ENCODE data around the gene MRPL3. TPM values are rescaled to one million over a fixed set of nuclear protein-coding genes. Genes with fewer than 3 reads are reported as not detected.

Gene MRPL3
- 164 and 213 TPM in 2 replicates for total RNA-seq (2014; rRNA removed; shearing (Covaris generic))

- DNase-seq (ENCODE audit: low read depth in 1 of 2, low spot score in 2 of 2), result peak; percentile 73 to 81
- Histone ChIP-seq H3K36me3 (peaks cover 40% of the 10 kb centered on the region), H3K27me3 (replicated peaks) (no peaks in the 10 kb centered on the region), H3K9me3 (replicated peaks) (no peaks in the 10 kb centered on the region), H3K4me1 (replicated peaks) (peaks cover 14% of the 10 kb centered on the region), H3K27ac (peak within 1 kb of the TSS; percentile 77), H3K4me3 (peak within 1 kb of the TSS; percentile 81)
Measured at GRCh38 chr3:131502530-131503319, at the start of gene MRPL3. Gene MRPL3 (minus strand): TSS chr3:131502971. CDS start chr3:131502821, 150 bp downstream.

GRCh38 chr3:131551761-131552160, 49.0 kb upstream of the MRPL3 start:
- Histone ChIP-seq H3K4me1 (replicated peaks) (no peaks in the 10 kb centered on the region), H3K27ac (no peak overlapping the region), H3K27me3 (replicated peaks) (no peaks in the 10 kb centered on the region), H3K9me3 (replicated peaks) (no peaks in the 10 kb centered on the region), H3K36me3 (no peaks in the 10 kb centered on the region), H3K4me3 (no peak overlapping the region)
- no peak for DNase-seq (ENCODE audit: low read depth in 1 of 2, low spot score in 2 of 2)

- H3K27ac ChIP-seq, result no peak overlapping the region
- no peaks in the 10 kb centered on the region for H3K36me3 ChIP-seq
- H3K9me3 ChIP-seq (replicated peaks), result no peaks in the 10 kb centered on the region
- H3K4me1 ChIP-seq (replicated peaks), result no peaks in the 10 kb centered on the region
- no peak for DNase-seq (ENCODE audit: low read depth in 1 of 2, low spot score in 2 of 2)
- H3K4me3 ChIP-seq, result no peak overlapping the region
- no peaks in the 10 kb centered on the region for H3K27me3 ChIP-seq (replicated peaks)
Measured at GRCh38 chr3:131550562-131551465, 48.0 kb upstream of the MRPL3 start.

GRCh38 chr3:131549340-131549739, 46.6 kb upstream of the MRPL3 start:
- Histone ChIP-seq H3K27ac (no peak overlapping the region), H3K36me3 (no peaks in the 10 kb centered on the region), H3K9me3 (replicated peaks) (no peaks in the 10 kb centered on the region), H3K4me3 (no peak overlapping the region), H3K27me3 (replicated peaks) (no peaks in the 10 kb centered on the region), H3K4me1 (replicated peaks) (no peaks in the 10 kb centered on the region)
- DNase-seq (ENCODE audit: low read depth in 1 of 2, low spot score in 2 of 2), result no peak

GRCh38 chr3:131547585-131547984, 44.8 kb upstream of the MRPL3 start:
- Histone ChIP-seq H3K27me3 (replicated peaks) (no peaks in the 10 kb centered on the region), H3K36me3 (no peaks in the 10 kb centered on the region), H3K4me3 (no peak overlapping the region), H3K9me3 (replicated peaks) (no peaks in the 10 kb centered on the region), H3K4me1 (replicated peaks) (no peaks in the 10 kb centered on the region), H3K27ac (no peak overlapping the region)
- DNase-seq (ENCODE audit: low read depth in 1 of 2, low spot score in 2 of 2), result no peak

GRCh38 chr3:131546441-131546840, 43.7 kb upstream of the MRPL3 start:
- H3K4me1 ChIP-seq (replicated peaks), result no peaks in the 10 kb centered on the region
- H3K27me3 ChIP-seq (replicated peaks), result no peaks in the 10 kb centered on the region
- H3K9me3 ChIP-seq (replicated peaks), result no peaks in the 10 kb centered on the region
- H3K27ac ChIP-seq, result no peak overlapping the region
- no peak for DNase-seq (ENCODE audit: low read depth in 1 of 2, low spot score in 2 of 2)
- no peaks in the 10 kb centered on the region for H3K36me3 ChIP-seq
- no peak overlapping the region for H3K4me3 ChIP-seq

GRCh38 chr3:131544557-131544956, 41.8 kb upstream of the MRPL3 start:
- Histone ChIP-seq H3K36me3 (no peaks in the 10 kb centered on the region), H3K27me3 (replicated peaks) (no peaks in the 10 kb centered on the region), H3K27ac (no peak overlapping the region), H3K4me1 (replicated peaks) (no peaks in the 10 kb centered on the region), H3K4me3 (no peak overlapping the region), H3K9me3 (replicated peaks) (no peaks in the 10 kb centered on the region)
- no peak for DNase-seq (ENCODE audit: low read depth in 1 of 2, low spot score in 2 of 2)

GRCh38 chr3:131543714-131544113, 40.9 kb upstream of the MRPL3 start:
- DNase-seq (ENCODE audit: low read depth in 1 of 2, low spot score in 2 of 2), result no peak
- Histone ChIP-seq H3K27ac (no peak overlapping the region), H3K4me1 (replicated peaks) (no peaks in the 10 kb centered on the region), H3K9me3 (replicated peaks) (no peaks in the 10 kb centered on the region), H3K4me3 (no peak overlapping the region), H3K36me3 (no peaks in the 10 kb centered on the region), H3K27me3 (replicated peaks) (no peaks in the 10 kb centered on the region)

- no peak for DNase-seq (ENCODE audit: low read depth in 1 of 2, low spot score in 2 of 2)
- Histone ChIP-seq H3K27me3 (replicated peaks) (no peaks in the 10 kb centered on the region), H3K4me3 (no peak overlapping the region), H3K4me1 (replicated peaks) (no peaks in the 10 kb centered on the region), H3K36me3 (no peaks in the 10 kb centered on the region), H3K27ac (no peak overlapping the region), H3K9me3 (replicated peaks) (no peaks in the 10 kb centered on the region)
Measured at GRCh38 chr3:131541288-131541687, 38.5 kb upstream of the MRPL3 start.

- Histone ChIP-seq H3K27ac (no peak overlapping the region), H3K27me3 (replicated peaks) (no peaks in the 10 kb centered on the region), H3K4me1 (replicated peaks) (no peaks in the 10 kb centered on the region), H3K9me3 (replicated peaks) (no peaks in the 10 kb centered on the region), H3K36me3 (no peaks in the 10 kb centered on the region), H3K4me3 (no peak overlapping the region)
- DNase-seq (ENCODE audit: low read depth in 1 of 2, low spot score in 2 of 2), result no peak
Measured at GRCh38 chr3:131540821-131541220, 38.0 kb upstream of the MRPL3 start.

GRCh38 chr3:131540143-131540542, 37.4 kb upstream of the MRPL3 start:
- no peaks in the 10 kb centered on the region for H3K4me1 ChIP-seq (replicated peaks)
- no peak for DNase-seq (ENCODE audit: low read depth in 1 of 2, low spot score in 2 of 2)
- no peaks in the 10 kb centered on the region for H3K9me3 ChIP-seq (replicated peaks)
- no peaks in the 10 kb centered on the region for H3K36me3 ChIP-seq
- H3K4me3 ChIP-seq, result no peak overlapping the region
- no peaks in the 10 kb centered on the region for H3K27me3 ChIP-seq (replicated peaks)
- no peak overlapping the region for H3K27ac ChIP-seq

GRCh38 chr3:131538968-131539367, 36.2 kb upstream of the MRPL3 start:
- no peak for DNase-seq (ENCODE audit: low read depth in 1 of 2, low spot score in 2 of 2)
- H3K4me3 ChIP-seq, result no peak overlapping the region
- no peaks in the 10 kb centered on the region for H3K27me3 ChIP-seq (replicated peaks)
- no peak overlapping the region for H3K27ac ChIP-seq
- H3K9me3 ChIP-seq (replicated peaks), result no peaks in the 10 kb centered on the region
- no peaks in the 10 kb centered on the region for H3K4me1 ChIP-seq (replicated peaks)
- H3K36me3 ChIP-seq, result no peaks in the 10 kb centered on the region

- no peak for DNase-seq (ENCODE audit: low read depth in 1 of 2, low spot score in 2 of 2)
- no peaks in the 10 kb centered on the region for H3K36me3 ChIP-seq
- no peaks in the 10 kb centered on the region for H3K4me1 ChIP-seq (replicated peaks)
- no peaks in the 10 kb centered on the region for H3K9me3 ChIP-seq (replicated peaks)
- H3K27me3 ChIP-seq (replicated peaks), result no peaks in the 10 kb centered on the region
- H3K4me3 ChIP-seq, result no peak overlapping the region
- H3K27ac ChIP-seq, result no peak overlapping the region
Measured at GRCh38 chr3:131537531-131537930, 34.8 kb upstream of the MRPL3 start.

- Histone ChIP-seq H3K9me3 (replicated peaks) (no peaks in the 10 kb centered on the region), H3K27me3 (replicated peaks) (no peaks in the 10 kb centered on the region), H3K36me3 (no peaks in the 10 kb centered on the region), H3K4me3 (no peak overlapping the region), H3K27ac (no peak overlapping the region), H3K4me1 (replicated peaks) (no peaks in the 10 kb centered on the region)
- no peak for DNase-seq (ENCODE audit: low read depth in 1 of 2, low spot score in 2 of 2)
Measured at GRCh38 chr3:131535596-131535995, 32.8 kb upstream of the MRPL3 start.
